A673 (cell line): ENCODE measurements around the gene C15orf62. TPM values are rescaled to one million over a fixed set of nuclear protein-coding genes. Genes with fewer than 3 reads are reported as not detected.

Experiments used
- BruUV-seq: library from RNA; stranded (reverse); fragments of 400-500 nt; replicated peaks from 2 replicates; lab custom pipeline; 2021; lab: Mats Ljungman, UMichigan
- CTCF ChIA-PET: fragments of 300-600 bp; sonication (Branson Sonifier 250); formaldehyde crosslinking; loops from one replicate; lab custom pipeline; 2022; ENCODE audit warnings: antibody characterized with exemption; lab: Charles Lee
- POLR2A ChIA-PET: fragments of 300-600 bp; sonication (Branson Sonifier 250); formaldehyde crosslinking; loops from one replicate; lab custom pipeline; 2022; ENCODE audit warnings: antibody characterized with exemption; ENCODE audit not compliant: low non-redundant PET; lab: Charles Lee
- DNase-seq: peaks from one replicate; pipeline ENCODE4 v3.0.0-alpha.2; 2015; ENCODE audit warnings: low spot score
- H3K27ac ChIP-seq: fragments of 200-600 bp; sonication (generic); 2 replicates; pipeline ENCODE4 v1.5.1; 2016; ENCODE audit warnings: mixed run types, low read depth, mild to moderate bottlenecking, mixed read lengths, antibody characterized with exemption, low read length; ENCODE audit not compliant: poor library complexity, severe bottlenecking
- H3K27me3 ChIP-seq: fragments of 200-600 bp; sonication (generic); replicated peaks from 2 replicates; pipeline ENCODE4 v1.6.1; 2017; ENCODE audit warnings: mixed run types, low read depth, mild to moderate bottlenecking, mixed read lengths, antibody characterized with exemption, low read length; ENCODE audit not compliant: insufficient read depth, poor library complexity
- H3K36me3 ChIP-seq: fragments of 200-600 bp; sonication (generic); 2 replicates; pipeline ENCODE4 v1.6.1; 2016; ENCODE audit warnings: mixed run types, mild to moderate bottlenecking, mixed read lengths, antibody characterized with exemption, low read length; ENCODE audit not compliant: insufficient read depth, poor library complexity, severe bottlenecking
- H3K4me1 ChIP-seq: fragments of 200-600 bp; sonication (generic); 2 replicates; pipeline ENCODE4 v1.6.1; 2017; ENCODE audit warnings: mixed run types, mild to moderate bottlenecking, mixed read lengths, antibody characterized with exemption, low read length; ENCODE audit not compliant: insufficient read depth, poor library complexity, severe bottlenecking
- H3K4me3 ChIP-seq: fragments of 200-600 bp; sonication (generic); 2 replicates; pipeline ENCODE4 v1.5.1; 2016; ENCODE audit warnings: low read depth, mixed run types, mild to moderate bottlenecking, mixed read lengths, low read length; ENCODE audit not compliant: poor library complexity, severe bottlenecking
- H3K9me3 ChIP-seq: fragments of 200-600 bp; sonication (generic); 2 replicates; pipeline ENCODE4 v1.6.1; 2016; ENCODE audit warnings: mixed run types, low read depth, mild to moderate bottlenecking, mixed read lengths, antibody characterized with exemption, low read length; ENCODE audit not compliant: poor library complexity, severe bottlenecking
- CTCF ChIP-seq: fragments of 300-800, 200-600 bp; sonication (generic); conservative IDR thresholded peaks from 2 replicates; pipeline ENCODE4 v1.5.1; 2017; ENCODE audit warnings: low read depth, mild to moderate bottlenecking, antibody characterized with exemption, low read length, moderate library complexity, mixed read lengths
- EZH2 ChIP-seq: fragments of 200-600 bp; sonication (generic); IDR thresholded peaks from 2 replicates; pipeline ENCODE4 v1.6.1; 2017; ENCODE audit warnings: borderline replicate concordance, low read depth, mild to moderate bottlenecking, mixed read lengths, antibody characterized with exemption, low read length; ENCODE audit not compliant: poor library complexity, severe bottlenecking
- intact Hi-C: fragments of 100-400 bp; cut with micrococcal nuclease; formaldehyde crosslinking; loops from one replicate; pipeline ENCODE4 v1.10.0; 2022; ENCODE audit not compliant: unreplicated experiment
- total RNA-seq: library from RNA; stranded (reverse); gene quantifications from 2 replicates; pipeline ENCODE4 v1.2.3, GENCODE V29; 2021

Gene C15orf62
- total RNA-seq, 1 experiment from 2014 or later, result 0.62 TPM

GRCh38 chr15:40773496-40773895 is 3.7 kb downstream of the C15orf62 start:
- CTCF ChIA-PET, result no interaction called here
- intact Hi-C loops, result no loop called here
- no peak overlapping the region for H3K4me3 ChIP-seq
- peaks cover 15% of the 10 kb centered on the region for H3K4me1 ChIP-seq
- BruUV-seq, result no TSS peak
- POLR2A ChIA-PET, result no interaction called here
- no peak for TF ChIP-seq EZH2
- TF ChIP-seq CTCF, result no peak
- DNase-seq, result no peak
- H3K36me3 ChIP-seq, result peaks cover 22% of the 10 kb centered on the region
- no peaks in the 10 kb centered on the region for H3K27me3 ChIP-seq
- H3K27ac ChIP-seq, result no peak overlapping the region
- no peaks in the 10 kb centered on the region for H3K9me3 ChIP-seq

GRCh38 chr15:40773902-40774301 is 4.1 kb downstream of the C15orf62 start:
- intact Hi-C loops, result no loop called here
- H3K4me3 ChIP-seq, result no peak overlapping the region
- peaks cover 26% of the 10 kb centered on the region for H3K36me3 ChIP-seq
- no peaks in the 10 kb centered on the region for H3K27me3 ChIP-seq
- DNase-seq, result no peak
- H3K27ac ChIP-seq, result no peak overlapping the region
- peaks cover 11% of the 10 kb centered on the region for H3K4me1 ChIP-seq
- no TSS peak for BruUV-seq
- H3K9me3 ChIP-seq, result no peaks in the 10 kb centered on the region
- no peak for TF ChIP-seq EZH2
- no peak for TF ChIP-seq CTCF
- ChIA-PET CTCF (no interaction called here), POLR2A (no interaction called here)

- no peak for TF ChIP-seq CTCF
- no peak for TF ChIP-seq EZH2
- BruUV-seq, result no TSS peak
- H3K36me3 ChIP-seq, result peaks cover 33% of the 10 kb centered on the region
- intact Hi-C loops, result no loop called here
- no peak overlapping the region for H3K4me3 ChIP-seq
- no peak overlapping the region for H3K27ac ChIP-seq
- ChIA-PET POLR2A (no interaction called here), CTCF (no interaction called here)
- H3K4me1 ChIP-seq, result no peaks in the 10 kb centered on the region
- no peaks in the 10 kb centered on the region for H3K9me3 ChIP-seq
- no peaks in the 10 kb centered on the region for H3K27me3 ChIP-seq
- no peak for DNase-seq
Observed at GRCh38 chr15:40775007-40775406, 5.2 kb downstream of the C15orf62 start.
